Spinal cord (tissue), 10 donors: Measurements from ENCODE around the gene FBXW12. TPM values are rescaled to one million over a fixed set of nuclear protein-coding genes. Genes with fewer than 3 reads are reported as not detected.

Source experiments
- DNase-seq, 6 donors: peaks; one replicate each; pipeline versions ENCODE4 v3.0.0 to v3.0.0-alpha.2; 2013 to 2015; ENCODE audit warnings: low spot score in 6 of 6, low read depth in 4 of 6
- H3K27ac ChIP-seq: one replicate; pipeline ENCODE4 v1.5.1; 2013; ENCODE audit warnings: low read depth, low read length, control low read depth
- H3K27me3 ChIP-seq: one replicate; pipeline ENCODE4 v1.6.1; 2013; ENCODE audit warnings: low read length; ENCODE audit not compliant: control insufficient read depth, insufficient read depth
- H3K36me3 ChIP-seq: one replicate; pipeline ENCODE4 v1.6.1; 2013; ENCODE audit warnings: low read length; ENCODE audit not compliant: control insufficient read depth, insufficient read depth
- H3K4me1 ChIP-seq: one replicate; pipeline ENCODE4 v1.6.1; 2013; ENCODE audit warnings: low read length; ENCODE audit not compliant: control insufficient read depth, insufficient read depth
- H3K4me3 ChIP-seq: one replicate; pipeline ENCODE4 v1.5.1; 2013; ENCODE audit warnings: low read depth, low read length, control low read depth
- H3K9me3 ChIP-seq: one replicate; pipeline ENCODE4 v1.6.1; 2013; ENCODE audit warnings: low read length; ENCODE audit not compliant: control insufficient read depth, insufficient read depth
- WGBS: methylation state at CpG from one replicate; pipeline ENCODE4 v1.1.5; 2013; ENCODE audit warnings: missing lambda C conversion rate; ENCODE audit not compliant: insufficient coverage; 5-methylcytosine and 5-hydroxymethylcytosine counted together
- polyA plus RNA-seq, 2 donors: library from polyadenylated mRNA; unstranded; fragments of 120-200 nt; gene quantifications; one replicate each; pipeline ENCODE4 v1.2.1, GENCODE V29; 2013; ENCODE audit not compliant: insufficient read length in 2 of 2
- total RNA-seq, 2 donors: library from RNA; depleted of rRNA in 1 of 2; stranded (reverse); fragments of 120-200 nt in 1 of 2; fragments of >200 nt in 1 of 2; gene quantifications; one replicate each; pipeline versions ENCODE4 v1.2.3 to v1.2.4, GENCODE V29; 2013 to 2014
- donor health status: healthy.

The FBXW12 gene
- total and polyA plus RNA-seq, 4 donors = 0.54 to 1.5 (median 0.80) TPM

DNA sequence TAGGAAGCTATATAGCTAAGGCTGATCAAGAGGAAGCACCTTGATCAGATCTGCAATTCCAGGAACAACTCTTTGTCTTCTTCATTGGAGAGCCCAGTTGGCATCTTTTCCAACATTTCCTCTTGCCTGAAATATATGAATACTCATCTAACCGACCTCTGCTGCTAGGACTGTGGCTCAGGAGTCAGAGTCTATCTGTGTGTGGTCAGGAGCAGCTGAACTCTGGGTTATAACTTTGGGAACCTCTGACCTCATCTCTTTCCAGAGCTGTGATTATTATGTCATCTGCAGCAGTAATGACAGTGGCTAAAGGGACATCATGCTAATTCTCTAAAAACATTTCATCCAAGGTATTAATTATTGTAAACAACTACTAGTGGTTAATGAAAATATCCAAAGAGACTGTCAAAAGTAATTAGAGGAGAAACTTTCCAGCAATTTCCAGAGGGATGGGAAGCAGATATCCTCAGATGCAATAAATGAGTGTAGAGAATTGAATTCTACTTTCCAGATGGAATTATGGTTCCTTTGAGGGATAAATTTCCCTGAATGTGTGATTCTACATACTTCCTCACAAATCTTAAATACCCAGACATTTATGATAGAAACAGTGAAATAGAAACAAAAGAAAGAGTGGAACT lies 27.0 kb upstream of the FBXW12 start:
- H3K27ac ChIP-seq = no peak overlapping the region
- H3K4me1 ChIP-seq = no peaks in the 10 kb centered on the region
- no peak for DNase-seq
- WGBS = no CpG with 5 or more reads among the region's 1 CpG
- H3K36me3 ChIP-seq = no peaks in the 10 kb centered on the region
- H3K27me3 ChIP-seq = no peaks in the 10 kb centered on the region
- no peaks in the 10 kb centered on the region for H3K9me3 ChIP-seq
- no peak overlapping the region for H3K4me3 ChIP-seq

- Histone ChIP-seq H3K27me3 (no peaks in the 10 kb centered on the region), H3K4me3 (no peak overlapping the region), H3K9me3 (no peaks in the 10 kb centered on the region), H3K27ac (no peak overlapping the region), H3K36me3 (no peaks in the 10 kb centered on the region), H3K4me1 (no peaks in the 10 kb centered on the region)
- no peak for DNase-seq
- 93% methylated on average over 1 of the region's 2 CpGs for WGBS
Measured at GRCh38 chr3:48345946-48346572, 26.0 kb upstream of the FBXW12 start.

GRCh38 chr3:48347500-48347899 lies 24.5 kb upstream of the FBXW12 start:
- Histone ChIP-seq H3K4me1 (no peaks in the 10 kb centered on the region), H3K9me3 (no peaks in the 10 kb centered on the region), H3K4me3 (no peak overlapping the region), H3K27ac (no peak overlapping the region), H3K36me3 (no peaks in the 10 kb centered on the region), H3K27me3 (no peaks in the 10 kb centered on the region)
- 88% methylated on average over 3 of the region's 3 CpGs for WGBS
- no peak for DNase-seq

- Histone ChIP-seq H3K27ac (no peak overlapping the region), H3K4me1 (no peaks in the 10 kb centered on the region), H3K9me3 (no peaks in the 10 kb centered on the region), H3K27me3 (no peaks in the 10 kb centered on the region), H3K36me3 (no peaks in the 10 kb centered on the region), H3K4me3 (no peak overlapping the region)
- WGBS = 87% methylated on average over 4 of the region's 6 CpGs
- peak in 2 of 6 donors; percentile 2 to 10 for DNase-seq
Measured at GRCh38 chr3:48352546-48352945, 19.5 kb upstream of the FBXW12 start.

GRCh38 chr3:48353987-48354386 lies 18.0 kb upstream of the FBXW12 start:
- Histone ChIP-seq H3K27ac (no peak overlapping the region), H3K36me3 (no peaks in the 10 kb centered on the region), H3K4me1 (no peaks in the 10 kb centered on the region), H3K9me3 (no peaks in the 10 kb centered on the region), H3K4me3 (no peak overlapping the region), H3K27me3 (no peaks in the 10 kb centered on the region)
- no peak for DNase-seq
- WGBS = 100% methylated on average over 2 of the region's 4 CpGs

DNA sequence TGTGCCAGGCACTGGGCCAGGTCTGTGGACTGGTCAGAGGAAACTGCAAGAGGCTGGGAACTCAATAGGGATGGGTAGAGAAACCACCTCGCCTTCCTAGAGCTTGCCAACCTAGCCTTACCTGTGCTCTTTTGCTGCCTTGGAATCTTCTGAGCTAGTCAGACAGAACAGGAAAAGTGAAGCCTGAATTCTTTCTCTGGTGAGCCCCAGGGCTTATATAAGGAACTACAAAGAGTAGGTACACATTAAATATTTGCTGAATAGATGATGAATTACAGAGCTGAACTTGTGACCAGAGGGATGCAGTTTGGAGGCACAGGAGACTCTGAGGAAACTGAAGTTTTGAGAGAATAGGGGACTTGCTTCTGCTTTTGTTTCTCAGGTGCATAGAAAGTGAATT lies 15.6 kb upstream of the FBXW12 start:
- no peak overlapping the region for H3K27ac ChIP-seq
- H3K27me3 ChIP-seq = no peaks in the 10 kb centered on the region
- DNase-seq = no peak
- no peaks in the 10 kb centered on the region for H3K4me1 ChIP-seq
- WGBS = 100% methylated on average over 1 of the region's 1 CpG
- H3K4me3 ChIP-seq = no peak overlapping the region
- H3K9me3 ChIP-seq = peaks cover 2% of the 10 kb centered on the region
- H3K36me3 ChIP-seq = no peaks in the 10 kb centered on the region

GRCh38 chr3:48361928-48362327 lies 10.1 kb upstream of the FBXW12 start:
- DNase-seq = no peak
- H3K27ac ChIP-seq = no peak overlapping the region
- H3K4me3 ChIP-seq = no peak overlapping the region
- H3K36me3 ChIP-seq = no peaks in the 10 kb centered on the region
- peaks cover 3% of the 10 kb centered on the region for H3K9me3 ChIP-seq
- H3K27me3 ChIP-seq = no peaks in the 10 kb centered on the region
- H3K4me1 ChIP-seq = no peaks in the 10 kb centered on the region

- H3K27ac ChIP-seq = no peak overlapping the region
- no peak for DNase-seq
- H3K27me3 ChIP-seq = no peaks in the 10 kb centered on the region
- WGBS = no CpG with 5 or more reads among the region's 1 CpG
- H3K36me3 ChIP-seq = no peaks in the 10 kb centered on the region
- H3K9me3 ChIP-seq = peaks cover 3% of the 10 kb centered on the region
- H3K4me3 ChIP-seq = no peak overlapping the region
- no peaks in the 10 kb centered on the region for H3K4me1 ChIP-seq
Measured at GRCh38 chr3:48364840-48365239, 7.2 kb upstream of the FBXW12 start.

- Histone ChIP-seq H3K4me3 (no peak overlapping the region), H3K9me3 (no peaks in the 10 kb centered on the region), H3K27ac (no peak overlapping the region), H3K36me3 (no peaks in the 10 kb centered on the region), H3K27me3 (no peaks in the 10 kb centered on the region), H3K4me1 (no peaks in the 10 kb centered on the region)
- DNase-seq = peak in 2 of 6 donors; percentile 14 to 39
Measured at GRCh38 chr3:48367201-48367600, 4.8 kb upstream of the FBXW12 start.

DNA sequence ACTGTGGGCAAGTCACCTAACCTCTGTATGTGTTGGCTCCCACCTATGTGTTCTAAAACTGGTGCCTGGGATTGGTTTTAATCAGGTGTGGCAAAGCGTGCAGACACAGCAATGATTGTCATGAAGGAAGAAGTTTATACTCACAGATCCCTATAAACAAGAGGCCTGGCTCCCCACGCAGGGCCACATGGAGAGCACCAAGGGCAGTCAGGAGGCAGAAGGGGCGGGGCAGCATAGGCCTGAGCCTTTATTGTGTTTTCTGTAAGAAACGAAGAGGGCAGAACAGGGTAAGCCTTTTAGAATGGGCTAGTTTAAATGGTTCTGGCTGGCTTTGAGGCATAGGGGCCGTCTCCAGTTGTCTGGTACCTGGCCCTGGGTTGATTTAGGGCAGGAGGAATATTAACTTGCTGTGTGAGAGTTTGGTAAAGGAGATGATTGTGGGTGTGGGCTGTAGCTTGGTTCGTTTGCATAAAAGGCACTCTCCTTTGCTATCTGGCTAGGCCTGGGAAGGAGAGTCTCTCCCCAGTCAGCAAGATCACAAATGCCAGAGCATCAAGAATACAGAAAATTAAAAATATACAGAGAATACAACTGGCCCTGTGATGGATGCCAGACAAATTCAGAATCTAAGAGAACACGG lies 2.2 kb upstream of the FBXW12 start:
- Histone ChIP-seq H3K9me3 (no peaks in the 10 kb centered on the region), H3K27ac (no peak overlapping the region), H3K4me1 (no peaks in the 10 kb centered on the region), H3K27me3 (no peaks in the 10 kb centered on the region), H3K36me3 (no peaks in the 10 kb centered on the region), H3K4me3 (no peak overlapping the region)
- 49% methylated on average over 5 of the region's 7 CpGs for WGBS
- DNase-seq = no peak
